Endothelial cell of umbilical vein (primary cell): ENCODE data around the gene SIM2. TPM values are rescaled to one million over a fixed set of nuclear protein-coding genes. Genes with fewer than 3 reads are reported as not detected.

Experiments used
- BruUV-seq: library from RNA; stranded (reverse); fragments of 400-500 nt; replicated peaks from 2 replicates; lab custom pipeline; 2021; lab: Mats Ljungman, UMichigan
- CTCF ChIA-PET: fragments of 300-600, 350-600 bp; sonication (Branson Sonifier 250); formaldehyde crosslinking; loops from one replicate; lab custom pipeline; 2021; ENCODE audit warnings: antibody characterized with exemption, inconsistent platforms; lab: Charles Lee
- POLR2A ChIA-PET: fragments of 300-600, 350-600 bp; sonication (Branson Sonifier 250); formaldehyde crosslinking; loops from one replicate; lab custom pipeline; 2021; ENCODE audit warnings: antibody characterized with exemption, inconsistent platforms; lab: Charles Lee
- DNase-seq: peaks from one replicate; pipeline ENCODE4 v3.0.0-alpha.2; 2011; ENCODE audit warnings: low read depth, low spot score
- FAIRE-seq: peaks from 2 replicates; lab custom pipeline; 2011; peaks lifted over from hg19 to GRCh38; lab: Jason Lieb, UNC
- H2AFZ ChIP-seq: 2 replicates; pipeline ENCODE4 v1.6.0; 2012; ENCODE audit warnings: low read depth, low read length, control low read depth, inconsistent platforms
- H3K27ac ChIP-seq: 2 replicates; pipeline ENCODE4 v1.5.1; 2011; ENCODE audit warnings: low read depth, mild to moderate bottlenecking, control low read depth, low read length, moderate library complexity; ENCODE audit not compliant: insufficient read depth
- H3K27me3 ChIP-seq, 2 experiments: 2 replicates each; pipeline versions ENCODE4 v1.6.0 to v1.6.1; 2011; ENCODE audit warnings: low read length in 2 of 2, mixed read lengths in 1 of 2; ENCODE audit not compliant: control insufficient read depth in 2 of 2, insufficient read depth in 2 of 2
- H3K36me3 ChIP-seq, 2 experiments: 2 replicates in 1 of 2; 3 replicates in 1 of 2; pipeline ENCODE4 v1.5.1; 2011; ENCODE audit warnings: low read length in 2 of 2, mild to moderate bottlenecking in 1 of 2, moderate library complexity in 1 of 2; ENCODE audit not compliant: control insufficient read depth in 2 of 2, insufficient read depth in 2 of 2; ENCODE audit errors: extremely low read depth in 1 of 2
- H3K4me1 ChIP-seq: 3 replicates; pipeline ENCODE4 v1.5.1; 2011; ENCODE audit warnings: mild to moderate bottlenecking, low read length; ENCODE audit not compliant: control insufficient read depth, insufficient read depth; ENCODE audit errors: extremely low read depth
- H3K4me2 ChIP-seq: 2 replicates; pipeline ENCODE4 v1.6.1; 2011; ENCODE audit warnings: low read length, control low read depth, mixed read lengths; ENCODE audit not compliant: insufficient read depth
- H3K4me3 ChIP-seq, 3 experiments: fragments of 200-600 bp in 1 of 3; sonication (generic), shearing (Covaris generic) in 1 of 3; replicated peaks in 1 of 3; 2 replicates each; pipeline ENCODE4 v1.5.1; 2011 to 2016; ENCODE audit warnings: control low read depth in 3 of 3, low read length in 3 of 3, mild to moderate bottlenecking in 2 of 3, inconsistent platforms in 1 of 3, low read depth in 1 of 3, moderate library complexity in 1 of 3; ENCODE audit not compliant: insufficient read depth in 1 of 3
- H3K79me2 ChIP-seq: 2 replicates; pipeline ENCODE4 v1.6.0; 2012; ENCODE audit warnings: low read length, inconsistent platforms; ENCODE audit not compliant: control insufficient read depth, insufficient read depth
- H3K9ac ChIP-seq: replicated peaks from 2 replicates; pipeline ENCODE3; 2011; ENCODE audit warnings: low read length, control low read depth; ENCODE audit not compliant: insufficient read depth; ENCODE audit errors: extremely low read depth
- H3K9me1 ChIP-seq: replicated peaks from 3 replicates; pipeline ENCODE4 v1.6.0; 2011; ENCODE audit warnings: mild to moderate bottlenecking, low read length; ENCODE audit not compliant: control insufficient read depth, insufficient read depth; ENCODE audit errors: extremely low read depth
- H3K9me3 ChIP-seq: replicated peaks from 2 replicates; pipeline ENCODE4 v1.5.1; 2012; ENCODE audit warnings: low read length, inconsistent platforms; ENCODE audit not compliant: control insufficient read depth, insufficient read depth
- H4K20me1 ChIP-seq: replicated peaks from 2 replicates; pipeline ENCODE3; 2011; ENCODE audit warnings: mild to moderate bottlenecking, low read length; ENCODE audit not compliant: control insufficient read depth, insufficient read depth; ENCODE audit errors: extremely low read depth
- EZH2 ChIP-seq: IDR thresholded peaks from 2 replicates; pipeline ENCODE4 v1.6.1; 2012; ENCODE audit warnings: borderline replicate concordance, low read depth, mild to moderate bottlenecking, moderate library complexity, low read length, inconsistent platforms; ENCODE audit not compliant: severe bottlenecking
- FOS ChIP-seq: IDR thresholded peaks from 2 replicates; pipeline ENCODE4 v1.6.1; 2011; ENCODE audit warnings: mild to moderate bottlenecking, low read length, moderate library complexity, borderline replicate concordance; ENCODE audit not compliant: insufficient read depth
- GATA2 ChIP-seq: IDR thresholded peaks from 2 replicates; pipeline ENCODE4 v1.7.0; 2011; ENCODE audit warnings: low read depth, mild to moderate bottlenecking, moderate library complexity, mixed read lengths, low read length; ENCODE audit not compliant: insufficient read length, insufficient read depth
- JUN ChIP-seq: IDR thresholded peaks from 2 replicates; pipeline ENCODE4 v1.6.1; 2011; ENCODE audit warnings: borderline replicate concordance, low read depth; ENCODE audit not compliant: insufficient read length, insufficient read depth
- MAX ChIP-seq: IDR thresholded peaks from 2 replicates; pipeline ENCODE4 v1.6.1; 2011; ENCODE audit not compliant: insufficient read depth, insufficient read length
- MYC ChIP-seq: IDR thresholded peaks from one replicate; pipeline ENCODE4 v1.6.1; 2011; ENCODE audit warnings: mild to moderate bottlenecking, low read depth, low read length
- POLR2A ChIP-seq: IDR thresholded peaks from 2 replicates; pipeline ENCODE4 v1.6.1; 2012; ENCODE audit warnings: low read depth, mild to moderate bottlenecking, control low read depth, low read length
- POLR2AphosphoS5 ChIP-seq: IDR thresholded peaks from 2 replicates; pipeline ENCODE4 v1.6.1; 2012; ENCODE audit warnings: low read depth, mild to moderate bottlenecking, control low read depth, low read length, moderate library complexity; ENCODE audit not compliant: insufficient read depth
- dilution Hi-C: fragments of 300-500 bp; cut with MboI; formaldehyde crosslinking; loops from one replicate; pipeline ENCODE4 v1.15.0; 2019; ENCODE audit warnings: low sequenced_read_pairs; ENCODE audit not compliant: extremely low pct_ligation_motif_present
- intact Hi-C: fragments of 100-400 bp; cut with micrococcal nuclease; formaldehyde crosslinking; loops from one replicate; pipeline ENCODE4 v1.10.0; 2022
- polyA plus RNA-seq, 4 experiments: library from polyadenylated mRNA; depleted of rRNA in 3 of 4; stranded (reverse) in 3 of 4; unstranded in 1 of 4; fragments of >200 nt; gene quantifications; 2 replicates each; pipeline versions ENCODE4 v1.2.1 to v1.2.3, GENCODE V29; 2011 to 2012; ENCODE audit warnings: missing spikeins in 1 of 4
- total RNA-seq: library from RNA; stranded (reverse); gene quantifications from 2 replicates; pipeline ENCODE4 v1.2.3, GENCODE V29; 2021
- TF ChIP-seq, protein P1 (sequence below), 2 donors: IDR thresholded peaks; 1 replicate in 1 of 2; 2 replicates in 1 of 2; pipeline ENCODE4 v1.5.1; 2011; ENCODE audit warnings: low read length in 2 of 2, mild to moderate bottlenecking in 2 of 2, moderate library complexity in 2 of 2, control low read depth in 1 of 2, inconsistent platforms in 1 of 2, low read depth in 1 of 2; ENCODE audit not compliant: insufficient read depth in 1 of 2; ENCODE audit errors: extremely low read depth in 1 of 2

The SIM2 gene
- total and polyA plus RNA-seq, 2 donors (not counting 3 experiments of a cell fraction or from before 2014, with no cell fraction given): not detected

GRCh38 chr21:36773117-36773516, 74.2 kb downstream of the SIM2 start:
- POLR2A ChIA-PET: no interaction called here
- H3K79me2 ChIP-seq: no peaks in the 10 kb centered on the region
- H4K20me1 ChIP-seq: no peaks in the 10 kb centered on the region
- CTCF ChIA-PET: interaction anchor here (1.2 to 2.4 kb wide), 4 partner anchors 10 to 144 kb away, joined by 3 to 6 read pairs (median 6); no protein-coding TSS in a partner anchor
- DNase-seq (peak; percentile 26), FAIRE-seq (no peak)
- H3K4me1 ChIP-seq: peaks cover 6% of the 10 kb centered on the region
- dilution Hi-C loops: no loop called here
- no peak overlapping the region for H3K9ac ChIP-seq
- no peaks in the 10 kb centered on the region for H3K36me3 ChIP-seq
- H2AFZ ChIP-seq: no peak overlapping the region
- no peaks in the 10 kb centered on the region for H3K9me1 ChIP-seq
- no TSS peak for BruUV-seq
- no peak overlapping the region for H3K4me2 ChIP-seq
- no peak overlapping the region for H3K27ac ChIP-seq
- no peaks in the 10 kb centered on the region for H3K9me3 ChIP-seq
- intact Hi-C loops: no loop called here
- TF ChIP-seq JUN: no peak
- TF ChIP-seq FOS: no peak
- no peak for TF ChIP-seq POLR2AphosphoS5
- no peak for TF ChIP-seq MYC
- no peak overlapping the region for H3K4me3 ChIP-seq
- H3K27me3 ChIP-seq: no peaks in the 10 kb centered on the region

- intact Hi-C loops (no loop called here), dilution Hi-C loops (no loop called here)
- no peaks in the 10 kb centered on the region for H3K9me3 ChIP-seq
- DNase-seq: no peak
- no peak overlapping the region for H3K9ac ChIP-seq
- TF ChIP-seq POLR2AphosphoS5 (no peak), MAX (no peak), MYC (no peak), FOS (no peak), JUN (no peak), EZH2 (no peak), POLR2A (no peak), GATA2 (no peak)
- TF ChIP-seq, protein P1, sequence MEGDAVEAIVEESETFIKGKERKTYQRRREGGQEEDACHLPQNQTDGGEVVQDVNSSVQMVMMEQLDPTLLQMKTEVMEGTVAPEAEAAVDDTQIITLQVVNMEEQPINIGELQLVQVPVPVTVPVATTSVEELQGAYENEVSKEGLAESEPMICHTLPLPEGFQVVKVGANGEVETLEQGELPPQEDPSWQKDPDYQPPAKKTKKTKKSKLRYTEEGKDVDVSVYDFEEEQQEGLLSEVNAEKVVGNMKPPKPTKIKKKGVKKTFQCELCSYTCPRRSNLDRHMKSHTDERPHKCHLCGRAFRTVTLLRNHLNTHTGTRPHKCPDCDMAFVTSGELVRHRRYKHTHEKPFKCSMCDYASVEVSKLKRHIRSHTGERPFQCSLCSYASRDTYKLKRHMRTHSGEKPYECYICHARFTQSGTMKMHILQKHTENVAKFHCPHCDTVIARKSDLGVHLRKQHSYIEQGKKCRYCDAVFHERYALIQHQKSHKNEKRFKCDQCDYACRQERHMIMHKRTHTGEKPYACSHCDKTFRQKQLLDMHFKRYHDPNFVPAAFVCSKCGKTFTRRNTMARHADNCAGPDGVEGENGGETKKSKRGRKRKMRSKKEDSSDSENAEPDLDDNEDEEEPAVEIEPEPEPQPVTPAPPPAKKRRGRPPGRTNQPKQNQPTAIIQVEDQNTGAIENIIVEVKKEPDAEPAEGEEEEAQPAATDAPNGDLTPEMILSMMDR (IDR thresholded peaks at IDR 0.05; ENCODE audit: extremely low read depth in 1 of 2, insufficient read depth in 1 of 2, low read depth in 1 of 2, low read length in 2 of 2): no peak
- H3K9me1 ChIP-seq: no peaks in the 10 kb centered on the region
- H3K4me2 ChIP-seq: no peak overlapping the region
- no peak overlapping the region for H3K4me3 ChIP-seq
- no peaks in the 10 kb centered on the region for H4K20me1 ChIP-seq
- H3K27me3 ChIP-seq: no peaks in the 10 kb centered on the region
- no peak overlapping the region for H3K27ac ChIP-seq
- CTCF ChIA-PET: interaction anchor here (1.2 to 2.4 kb wide), 3 partner anchors 9 to 143 kb away, joined by 5 to 6 read pairs (median 6); no protein-coding TSS in a partner anchor
- H3K36me3 ChIP-seq: no peaks in the 10 kb centered on the region
- H2AFZ ChIP-seq: no peak overlapping the region
- no TSS peak for BruUV-seq
- H3K4me1 ChIP-seq: peaks cover 5% of the 10 kb centered on the region
- H3K79me2 ChIP-seq: no peaks in the 10 kb centered on the region
- POLR2A ChIA-PET: no interaction called here
- FAIRE-seq: no peak
Measured at GRCh38 chr21:36773995-36774394, 75.1 kb downstream of the SIM2 start.
